HL-60 (cell line): ENCODE data around the gene ADAM17.

Experiments
- DNase-seq, 2 experiments: peaks; one replicate each; pipeline ENCODE4 v3.0.0-alpha.2; 2010 to 2020; ENCODE audit warnings: low read depth in 1 of 2, low spot score in 1 of 2
- H3K27ac ChIP-seq: fragments of 250-450 bp; sonication (Bioruptor Pico); replicated peaks from 2 replicates; pipeline ENCODE4 v1.5.1; 2020; ENCODE audit warnings: mild to moderate bottlenecking, moderate library complexity
- H3K27me3 ChIP-seq: fragments of 250-450 bp; sonication (Bioruptor Pico); 2 replicates; pipeline ENCODE4 v1.5.1; 2021; ENCODE audit warnings: mild to moderate bottlenecking, moderate library complexity; ENCODE audit not compliant: insufficient read depth, poor library complexity, severe bottlenecking
- H3K4me3 ChIP-seq: replicated peaks from 2 replicates; pipeline ENCODE4 v1.5.1; 2011; ENCODE audit warnings: mild to moderate bottlenecking, control low read depth, low read length; ENCODE audit not compliant: insufficient read depth
- CTCF ChIP-seq: IDR thresholded peaks from one replicate; pipeline ENCODE4 v1.5.1; 2011; ENCODE audit warnings: low read length, control low read depth, inconsistent platforms; ENCODE audit not compliant: insufficient read depth
- GABPA ChIP-seq: IDR thresholded peaks from 2 replicates; pipeline ENCODE4 v1.6.1; 2012; ENCODE audit warnings: low read depth
- POLR2AphosphoS5 ChIP-seq: IDR thresholded peaks from 2 replicates; pipeline ENCODE4 v1.6.1; 2012; ENCODE audit warnings: low read depth
- REST ChIP-seq: IDR thresholded peaks from 2 replicates; pipeline ENCODE4 v1.6.1; 2012; ENCODE audit warnings: low read depth; ENCODE audit not compliant: insufficient replicate concordance
- SPI1 ChIP-seq: IDR thresholded peaks from 2 replicates; pipeline ENCODE4 v1.6.1; 2012; ENCODE audit warnings: low read depth, mild to moderate bottlenecking, borderline replicate concordance

Gene ADAM17

GRCh38 chr2:9570182-9571060 lies 14.8 kb upstream of the ADAM17 start:
- no peak for DNase-seq
- no peaks in the 10 kb centered on the region for H3K27me3 ChIP-seq
- TF ChIP-seq CTCF (no peak), SPI1 (no peak), REST (no peak), GABPA (no peak), POLR2AphosphoS5 (no peak)
- no peak overlapping the region for H3K27ac ChIP-seq
- no peak overlapping the region for H3K4me3 ChIP-seq

- DNase-seq, result no peak
- no peak overlapping the region for H3K27ac ChIP-seq
- TF ChIP-seq POLR2AphosphoS5 (no peak), REST (no peak), SPI1 (no peak), GABPA (no peak), CTCF (no peak)
- no peaks in the 10 kb centered on the region for H3K27me3 ChIP-seq
- no peak overlapping the region for H3K4me3 ChIP-seq
These were observed 10.0 kb upstream of the ADAM17 start for GRCh38 chr2:9565436-9566153.

- no peak overlapping the region for H3K4me3 ChIP-seq
- TF ChIP-seq REST (no peak), POLR2AphosphoS5 (no peak), CTCF (no peak)
- no peaks in the 10 kb centered on the region for H3K27me3 ChIP-seq
- DNase-seq, result no peak
- H3K27ac ChIP-seq, result no peak overlapping the region
These were observed 5.0 kb upstream of the ADAM17 start for GRCh38 chr2:9560628-9561027.
